K562 (cell line): ENCODE results near the gene VSNL1. TPM values are rescaled to one million over a fixed set of nuclear protein-coding genes. Genes with fewer than 3 reads are reported as not detected.

Source experiments
- CREB3L1 ChIP-seq: fragments of 450-650 bp; IDR thresholded peaks from 2 replicates; pipeline ENCODE4 v1.6.1; 2014; ENCODE audit warnings: low read depth, mild to moderate bottlenecking, moderate library complexity, borderline replicate concordance
- CREM ChIP-seq: IDR thresholded peaks from 2 replicates; pipeline ENCODE4 v1.6.1; 2014; ENCODE audit warnings: antibody characterized with exemption, low read depth
- ESRRA ChIP-seq: fragments of 450-650 bp; IDR thresholded peaks from 2 replicates; pipeline ENCODE4 v1.6.1; 2014; ENCODE audit warnings: low read depth, mild to moderate bottlenecking, moderate library complexity, borderline replicate concordance
- MAZ ChIP-seq, 2 experiments: fragments of 450-650 bp in 1 of 2; sonication (generic) in 1 of 2; formaldehyde crosslinking; IDR thresholded peaks in 1 of 2; conservative IDR thresholded peaks in 1 of 2; 2 replicates each; pipeline versions ENCODE4 v1.4.0 to v1.5.0; 2020; ENCODE audit warnings: mild to moderate bottlenecking in 1 of 2, missing genetic modification reagents in 1 of 2
- MECOM ChIP-seq: fragments of 250-450 bp; sonication (Bioruptor Pico); IDR thresholded peaks from 2 replicates; pipeline ENCODE4 v1.8.0; 2022; ENCODE audit warnings: inconsistent platforms
- MGA ChIP-seq: fragments of 450-650 bp; IDR thresholded peaks from 2 replicates; pipeline ENCODE4 v1.6.1; 2016; ENCODE audit warnings: mild to moderate bottlenecking, moderate library complexity
- MYNN ChIP-seq, 2 experiments: sonication (generic); formaldehyde crosslinking in 1 of 2; IDR thresholded peaks; 2 replicates each; pipeline versions ENCODE4 v1.5.0 to v1.6.1; 2016 to 2020; ENCODE audit warnings: antibody characterized with exemption in 1 of 2, missing genetic modification reagents in 1 of 2
- PHF20 ChIP-seq: fragments of 450-650 bp; IDR thresholded peaks from 2 replicates; pipeline ENCODE4 v1.6.1; 2018; ENCODE audit not compliant: partially characterized antibody
- POLR2AphosphoS2 ChIP-seq: IDR thresholded peaks from 2 replicates; pipeline ENCODE4 v1.6.1; 2012; ENCODE audit warnings: low read length, improper control_type of control experiment
- RBM34 ChIP-seq: fragments of 200-400 bp; formaldehyde crosslinking; IDR thresholded peaks from 2 replicates; pipeline ENCODE4 v1.6.1; 2018; ENCODE audit warnings: low read length, borderline replicate concordance; ENCODE audit not compliant: insufficient read depth
- RBM39 ChIP-seq: fragments of 200-400 bp; formaldehyde crosslinking; optimal IDR thresholded peaks from 2 replicates; pipeline ENCODE3; 2018; ENCODE audit warnings: low read depth, low read length
- SMARCA4 ChIP-seq: fragments of 450-650 bp; IDR thresholded peaks from 2 replicates; pipeline ENCODE4 v1.6.1; 2016
- SREBF2 ChIP-seq: sonication (generic); formaldehyde crosslinking; IDR thresholded peaks from 2 replicates; pipeline ENCODE4 v1.4.0; 2020; ENCODE audit warnings: mild to moderate bottlenecking, missing genetic modification reagents
- ZFP30 ChIP-seq: fragments of 250-450 bp; sonication (Bioruptor Pico); IDR thresholded peaks from 2 replicates; pipeline ENCODE4 v1.8.0; 2022; ENCODE audit warnings: moderate library complexity, mild to moderate bottlenecking, inconsistent platforms, borderline replicate concordance
- ZNF133 ChIP-seq: fragments of 250-450 bp; sonication (Bioruptor Pico); IDR thresholded peaks from 2 replicates; pipeline ENCODE4 v1.4.0; 2020; ENCODE audit warnings: mild to moderate bottlenecking
- ZNF282 ChIP-seq: sonication (generic); formaldehyde crosslinking; IDR thresholded peaks from 2 replicates; pipeline ENCODE4 v1.8.1; 2023; ENCODE audit warnings: missing genetic modification reagents
- polyA plus RNA-seq, 8 experiments: library from polyadenylated mRNA; depleted of rRNA in 4 of 8; stranded (reverse) in 5 of 8; unstranded in 3 of 8; fragments of >200 nt; fragmentation: Nextera tagmentation in 2 of 8; fragmentation: Illumina TruSeq in 1 of 8; extraction: Ambion mirVana in 2 of 8; extraction: Trizol in 1 of 8; gene quantifications; 2 replicates each; pipeline versions ENCODE4 v1.2.1 to v1.2.3, GENCODE V29; 2011 to 2014; ENCODE audit warnings: inconsistent platforms in 1 of 8, missing spikeins in 1 of 8
- total RNA-seq, 7 experiments: library from RNA; depleted of rRNA in 6 of 7; stranded (reverse); fragments of >200 nt in 6 of 7; fragmentation: Illumina TruSeq in 2 of 7; extraction: Trizol in 2 of 7; gene quantifications; 2 replicates each; pipeline versions ENCODE4 v1.2.1 to v1.2.3, GENCODE V29; 2011 to 2021; ENCODE audit warnings: low replicate concordance in 1 of 7

The VSNL1 gene
- total and polyA plus RNA-seq, 9 of the 15 experiments (the other 6 are each of a cell fraction or from before 2014, with no cell fraction given): 0.20 TPM; not detected in 8

- TF ChIP-seq MGA: no peak
- peak; percentile 80; the same call in 1 of the 2 replicates for TF ChIP-seq CREB3L1
- peak; percentile 59; the same call in 1 of the 2 replicates for TF ChIP-seq ESRRA
- TF ChIP-seq ZFP30: no peak
- no peak for TF ChIP-seq MAZ (CRISPR knock-in tag; conservative IDR thresholded peaks at IDR 0.05 in 1 of 2, IDR thresholded peaks at IDR 0.05 in 1 of 2)
- no peak for TF ChIP-seq PHF20
- no peak for TF ChIP-seq MECOM (CRISPR knock-in tag)
- no peak for TF ChIP-seq CREM
- TF ChIP-seq ZNF282 (CRISPR knock-in tag): no peak
- TF ChIP-seq MYNN (IDR thresholded peaks at IDR 0.05): no peak
- TF ChIP-seq MYNN (CRISPR knock-in tag; IDR thresholded peaks at IDR 0.05): no peak
- no peak for TF ChIP-seq RBM34
- TF ChIP-seq ZNF133 (CRISPR knock-in tag): no peak
- peak; percentile 79 for TF ChIP-seq SMARCA4
- TF ChIP-seq RBM39: no peak
- TF ChIP-seq POLR2AphosphoS2: no peak
- TF ChIP-seq SREBF2 (CRISPR knock-in tag): no peak
Observed at GRCh38 chr2:17593841-17594491, 53.5 kb downstream of the VSNL1 start (continued).
